Eye (tissue), 1 donor: ENCODE data around the gene FOSL1.
"Not testable (repeated sequence)": the region's sequence is repeated elsewhere in the genome, so short reads cannot be mapped to it uniquely, and the experiment has no call there.

Experiments
- DNase-seq: peaks from one replicate; pipeline ENCODE4 v3.0.0-alpha.2; 2015

Gene FOSL1

GRCh38 chr11:65896034-65896999, 3.9 kb downstream of the FOSL1 start:
- DNase-seq: no peak

DNA sequence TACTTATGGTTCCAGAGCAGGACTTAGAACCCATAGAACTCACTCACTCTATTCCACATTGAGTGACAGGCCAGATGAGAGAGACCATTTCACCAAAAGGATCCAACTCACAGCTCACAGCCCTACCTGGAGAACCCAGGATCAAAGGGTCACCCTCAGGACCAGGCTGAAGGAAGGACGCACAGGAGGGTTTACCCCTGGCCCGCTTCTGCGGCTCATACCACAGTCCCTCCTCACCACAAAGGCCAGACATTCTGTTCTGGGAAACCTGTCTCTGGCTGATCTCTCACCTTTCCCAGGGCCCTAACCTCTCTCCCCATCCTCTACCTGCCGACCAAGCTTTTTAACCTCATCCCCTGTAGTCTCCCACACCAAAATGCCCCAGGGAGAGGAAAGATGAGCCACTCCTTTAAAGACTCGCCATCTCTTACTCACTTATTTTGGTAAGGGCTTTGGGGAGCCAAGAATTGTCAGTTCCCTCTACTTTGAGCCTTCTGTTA, 4.7 kb downstream of the FOSL1 start:
- DNase-seq: no peak

- no peak for DNase-seq
Measured at GRCh38 chr11:65894034-65894591, 6.1 kb downstream of the FOSL1 start.

GRCh38 chr11:65892661-65893317, 7.4 kb downstream of the FOSL1 start:
- DNase-seq: no peak

- DNase-seq: not testable (repeated sequence)
Measured at GRCh38 chr11:65892137-65892540, 8.0 kb downstream of the FOSL1 start.

GRCh38 chr11:65891219-65892136, 8.7 kb downstream of the FOSL1 start:
- DNase-seq: no peak

- DNase-seq: peak; percentile 98
Measured at GRCh38 chr11:65890324-65891218, 9.6 kb downstream of the FOSL1 start, which contains the start of gene CCDC85B. Gene CCDC85B, plus strand, starts transcription at chr11:65890673. Its CDS starts 111 bp downstream, at chr11:65890784.

DNA sequence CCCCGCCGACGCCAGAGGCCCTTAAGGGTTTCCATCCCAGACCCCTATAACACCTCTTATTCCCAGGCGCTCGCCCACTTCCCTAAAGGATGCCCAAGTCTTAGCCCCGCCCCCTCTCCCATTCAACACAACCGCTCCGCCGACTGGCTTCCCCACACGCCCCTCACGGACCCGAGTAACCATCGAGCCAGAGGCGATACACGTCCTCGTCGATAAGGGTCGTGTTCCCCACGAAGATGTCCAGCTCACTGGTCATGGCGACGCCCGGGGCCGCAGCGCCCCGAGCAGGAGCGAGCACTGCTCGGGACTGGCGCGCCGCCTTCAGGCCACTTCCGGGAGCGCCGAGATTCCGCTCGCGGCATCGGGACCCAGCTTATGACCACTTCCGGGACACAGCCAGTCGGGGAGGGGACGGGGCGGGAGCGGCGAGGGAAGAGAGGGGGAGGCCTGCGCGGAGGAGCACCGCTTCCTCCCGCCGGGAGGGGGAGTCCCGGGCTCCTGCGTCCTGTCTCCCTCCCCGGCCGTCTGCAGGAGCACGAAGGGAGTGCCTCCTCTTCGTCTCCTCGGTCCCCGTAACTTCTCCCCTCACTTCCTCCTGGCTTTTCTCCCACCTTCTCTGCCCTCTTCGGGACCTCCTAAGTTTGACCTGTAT, 11.9 kb downstream of the FOSL1 start, which contains the start of gene FIBP:
Gene FIBP (minus strand): TSS at position 309 of the 652 bp plus-strand sequence. CDS start 53 bp downstream, at position 256.
- peak; percentile 98 for DNase-seq

DNA sequence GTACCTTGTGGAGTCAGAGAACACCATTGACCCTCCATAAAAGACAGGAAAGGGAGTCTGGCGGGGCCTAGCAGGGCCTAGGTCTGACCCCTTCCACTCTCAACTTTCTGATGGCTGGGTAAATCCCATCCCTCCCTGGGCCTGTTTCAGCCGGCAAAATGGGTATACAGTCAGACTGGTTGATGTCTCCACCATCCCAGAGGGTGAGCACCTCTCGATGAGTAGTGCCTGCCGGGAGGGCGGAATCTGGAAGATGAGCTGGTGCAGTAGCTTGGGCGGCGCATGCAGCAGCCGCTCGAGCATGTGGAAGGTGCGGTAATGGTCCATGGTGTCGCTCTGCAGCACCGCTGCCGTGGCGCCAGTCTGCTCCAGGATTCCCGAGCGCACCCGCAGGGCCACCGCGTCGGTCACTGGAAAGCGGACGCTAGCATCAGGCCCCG, 12.4 kb downstream of the FOSL1 start:
- DNase-seq: no peak

GRCh38 chr11:65886826-65887722, 13.1 kb downstream of the FOSL1 start:
- no peak for DNase-seq

GRCh38 chr11:65885808-65886536, 14.2 kb downstream of the FOSL1 start:
- no peak for DNase-seq

DNA sequence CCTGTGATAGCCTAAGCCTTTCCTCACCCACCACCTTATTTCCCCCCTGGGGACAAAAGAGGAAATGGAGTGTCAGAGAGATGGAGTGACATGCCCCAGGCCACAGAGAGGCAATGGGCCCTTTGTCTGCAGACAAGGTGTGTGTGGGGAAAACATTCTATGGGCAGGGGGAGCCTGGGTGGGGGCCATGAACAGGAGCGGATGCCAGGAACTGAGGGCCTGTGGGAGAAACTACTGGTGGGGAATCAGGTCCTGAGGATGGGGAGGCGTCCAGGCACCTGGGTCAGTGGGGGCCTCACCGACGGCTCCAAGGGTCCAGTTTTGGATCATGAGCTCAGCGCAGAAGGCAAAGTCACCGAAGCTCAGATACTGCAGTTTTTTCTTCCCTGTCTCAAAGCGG, 15.0 kb downstream of the FOSL1 start:
- no peak for DNase-seq

DNA sequence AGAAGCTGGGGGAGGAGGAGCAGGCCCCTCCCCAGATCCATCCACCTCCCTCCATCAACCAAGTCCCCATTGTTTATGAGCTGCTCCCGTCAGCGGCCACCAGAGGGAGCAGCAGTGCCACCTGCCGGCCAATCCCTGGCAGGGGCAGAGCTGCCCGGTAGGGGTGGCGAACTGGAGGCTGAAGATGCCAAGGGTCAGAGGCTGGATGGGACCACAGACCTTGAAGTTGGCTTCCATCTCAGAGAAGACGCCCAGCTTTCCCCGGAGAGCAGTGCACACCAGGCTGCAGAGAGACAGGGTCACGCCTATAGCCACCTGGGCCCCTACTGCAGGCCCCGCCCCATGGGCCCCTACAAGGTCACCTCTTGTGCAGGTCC, 15.5 kb downstream of the FOSL1 start:
- DNase-seq: peak; percentile 86

- no peak for DNase-seq
Measured at GRCh38 chr11:65883786-65884715, 16.1 kb downstream of the FOSL1 start.

DNA sequence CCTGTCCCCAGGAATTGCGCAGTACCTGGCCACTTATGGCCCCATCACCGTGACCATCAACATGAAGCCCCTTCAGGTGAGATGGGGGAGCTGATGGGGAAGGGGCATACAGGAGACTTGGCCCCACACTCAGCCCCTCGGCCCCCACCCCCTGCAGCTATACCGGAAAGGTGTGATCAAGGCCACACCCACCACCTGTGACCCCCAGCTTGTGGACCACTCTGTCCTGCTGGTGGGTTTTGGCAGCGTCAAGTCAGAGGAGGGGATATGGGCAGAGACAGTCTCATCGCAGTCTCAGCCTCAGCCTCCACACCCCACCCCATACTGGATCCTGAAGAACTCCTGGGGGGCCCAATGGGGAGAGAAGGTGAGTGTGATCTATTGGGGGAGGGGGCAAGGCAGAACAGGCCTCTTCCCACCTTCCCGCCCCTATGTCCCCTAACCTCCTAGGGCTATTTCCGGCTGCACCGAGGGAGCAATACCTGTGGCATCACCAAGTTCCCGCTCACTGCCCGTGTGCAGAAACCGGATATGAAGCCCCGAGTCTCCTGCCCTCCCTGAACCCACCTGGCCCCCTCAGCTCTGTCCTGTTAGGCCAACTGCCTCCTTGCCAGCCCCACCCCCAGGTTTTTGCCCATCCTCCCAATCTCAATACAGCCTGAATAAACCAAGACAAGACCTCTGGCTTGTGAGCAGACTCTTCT, 17.0 kb downstream of the FOSL1 start:
- no peak for DNase-seq

DNA sequence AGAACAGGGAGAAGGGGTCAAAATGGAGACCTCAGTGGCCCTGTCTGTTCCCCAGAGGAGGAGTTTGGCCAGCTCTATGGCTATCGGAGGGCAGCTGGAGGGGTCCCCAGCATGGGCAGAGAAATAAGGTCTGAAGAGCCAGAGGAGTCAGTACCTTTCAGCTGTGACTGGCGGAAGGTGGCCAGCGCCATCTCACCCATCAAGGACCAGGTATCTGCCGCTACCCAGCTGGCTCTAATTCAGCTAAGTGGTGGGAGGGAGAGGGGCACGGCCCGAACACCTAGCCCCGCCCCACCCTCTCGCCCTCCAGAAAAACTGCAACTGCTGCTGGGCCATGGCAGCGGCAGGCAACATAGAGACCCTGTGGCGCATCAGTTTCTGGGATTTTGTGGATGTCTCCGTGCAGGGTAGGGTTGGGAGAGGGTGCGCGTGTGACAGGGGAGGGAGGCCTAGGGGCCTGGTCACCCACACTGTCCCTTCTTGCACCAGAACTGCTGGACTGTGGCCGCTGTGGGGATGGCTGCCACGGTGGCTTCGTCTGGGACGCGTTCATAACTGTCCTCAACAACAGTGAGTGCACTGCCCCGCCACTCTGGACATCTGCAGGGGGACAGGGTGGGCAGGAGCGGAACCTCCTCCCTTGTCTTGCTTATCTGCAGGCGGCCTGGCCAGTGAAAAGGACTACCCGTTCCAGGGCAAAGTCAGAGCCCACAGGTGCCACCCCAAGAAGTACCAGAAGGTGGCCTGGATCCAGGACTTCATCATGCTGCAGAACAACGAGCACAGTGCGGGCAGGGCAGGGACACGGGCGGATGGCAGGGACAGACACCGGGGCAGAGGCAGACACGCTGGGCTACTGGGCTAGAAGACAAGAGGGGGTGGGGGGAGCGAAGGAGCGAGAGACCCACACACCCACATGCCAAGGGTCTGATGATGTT, 17.8 kb downstream of the FOSL1 start:
- no peak for DNase-seq
